Right lobe of liver (tissue), 6 donors: Measurements from ENCODE around the gene MMP17. TPM values are rescaled to one million over a fixed set of nuclear protein-coding genes. Genes with fewer than 3 reads are reported as not detected.

ENCODE experiments used
- ATAC-seq, 4 donors: fragments of 200-7000 bp; cut with Tn5 transposase; one replicate each; pipeline ENCODE4 v1.9.1; 2020; ENCODE audit warnings: mild to moderate bottlenecking in 4 of 4, moderate library complexity in 4 of 4
- DNase-seq, 3 donors: peaks; one replicate each; pipeline ENCODE4 v3.0.0-alpha.2; 2020
- H3K27ac ChIP-seq, 3 donors: fragments of 200-600 bp; one replicate each; pipeline ENCODE4 v1.8.0; 2022
- H3K27me3 ChIP-seq, 2 donors: fragments of 200-600 bp; one replicate each; pipeline ENCODE4 v1.8.0; 2022
- H3K36me3 ChIP-seq, 4 donors: fragments of 200-600 bp; sonication (generic) in 1 of 4; one replicate each; pipeline versions ENCODE4 v1.5.1 to v1.8.0; 2017 to 2022; ENCODE audit warnings: control low read depth in 1 of 4
- H3K4me1 ChIP-seq, 4 donors: fragments of 200-600 bp; sonication (generic) in 1 of 4; one replicate each; pipeline versions ENCODE4 v1.5.1 to v1.8.0; 2017 to 2022; ENCODE audit warnings: control low read depth in 1 of 4
- H3K4me3 ChIP-seq, 3 donors: fragments of 200-600 bp; one replicate each; pipeline ENCODE4 v1.8.0; 2022
- H3K9me3 ChIP-seq, 4 donors: fragments of 200-600 bp; sonication (generic) in 1 of 4; one replicate each; pipeline versions ENCODE4 v1.5.1 to v1.8.0; 2017 to 2022; ENCODE audit warnings: control low read depth in 1 of 4
- CTCF ChIP-seq, 4 donors: fragments of 200-600 bp in 3 of 4; fragments of 450-650 bp in 1 of 4; IDR thresholded peaks; one replicate each; pipeline versions ENCODE4 v1.5.1 to v1.8.0; 2016 to 2022; ENCODE audit warnings: antibody characterized with exemption in 4 of 4, mild to moderate bottlenecking in 2 of 4
- POLR2A ChIP-seq: fragments of 450-650 bp; IDR thresholded peaks from one replicate; pipeline ENCODE4 v1.6.1; 2017; ENCODE audit warnings: antibody characterized with exemption, mild to moderate bottlenecking
- WGBS: methylation state at CpG from one replicate; pipeline ENCODE4 v1.1.6; 2018; ENCODE audit warnings: low coverage, low lambda C conversion rate; ENCODE audit not compliant: insufficient coverage; ENCODE audit errors: missing lambda C conversion rate; 5-methylcytosine and 5-hydroxymethylcytosine counted together
- intact Hi-C, 2 donors: fragments of 100-400 bp; cut with DNase I; formaldehyde crosslinking; loops; one replicate each; pipeline versions ENCODE4 v1.11.2 to v1.14.1; 2022
- total RNA-seq, 6 experiments: library from RNA; depleted of rRNA in 2 of 6; stranded (reverse); fragments of >200 nt in 2 of 6; fragmentation: NEBNext Ultra II Directional in 3 of 6; extraction: Animal tissue kit (Norgen Biotek cat#: 25700) in 3 of 6; gene quantifications; one replicate each; pipeline versions ENCODE4 v1.1.0 to v1.2.4, GENCODE V29; 2016 to 2023
- donor health status: DM: no; HTN: yes; CAD: no.
- donor health status: DM: no; HTN: no; CAD: no.
- donor health status: DM: no; HTN: no; CAD: no.
- donor health status: DM: no; HTN: yes; CAD: no.
- donor health status: DM: no; HTN: yes; CAD: no.

MMP17 gene
- total RNA-seq, 6 experiments from 2014 or later: 0.58 to 3.9 (median 0.73) TPM

DNA sequence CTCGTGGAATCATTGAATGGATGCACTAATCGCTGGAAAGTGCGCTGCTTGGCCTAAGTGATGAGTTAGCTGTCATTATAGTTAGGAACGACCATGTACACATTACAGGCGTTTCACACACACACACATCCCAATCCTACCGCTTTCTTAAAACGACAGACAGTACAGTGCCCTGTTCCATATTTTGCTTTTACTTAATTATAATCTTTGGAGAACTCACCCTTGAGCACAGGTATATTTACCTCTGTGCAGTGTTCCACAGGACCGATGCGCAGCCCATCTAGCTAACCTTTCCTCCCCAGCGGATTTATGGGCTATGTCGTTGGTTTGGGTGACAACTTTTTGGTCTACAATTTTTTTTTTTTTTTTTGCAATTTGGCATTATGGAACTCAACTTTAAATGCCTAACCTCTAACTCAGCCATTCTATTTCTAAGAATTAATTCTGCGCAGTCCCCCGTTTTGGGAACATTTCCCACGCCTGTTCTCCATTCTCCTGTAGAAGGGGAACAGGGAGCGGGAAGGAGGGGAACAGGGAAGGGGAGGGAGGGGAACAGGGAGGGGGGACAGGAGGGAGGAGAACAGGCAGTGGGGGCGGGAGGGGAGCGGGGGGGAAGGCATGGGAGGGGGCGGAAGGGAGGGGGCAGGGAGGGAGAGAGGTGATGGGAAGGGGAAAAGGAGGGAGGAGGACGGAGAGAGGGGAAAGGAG, 65.6 kb downstream of the MMP17 start:
- Histone ChIP-seq H3K4me1 (peaks cover 0 to 11% (median 4%) of the 10 kb centered on the region in 4 donors), H3K9me3 (no peaks in the 10 kb centered on the region), H3K27ac (no peak overlapping the region), H3K27me3 (no peaks in the 10 kb centered on the region), H3K4me3 (no peak overlapping the region), H3K36me3 (no peaks in the 10 kb centered on the region)
- WGBS: 40% methylated on average over 17 of the region's 19 CpGs
- ATAC-seq: no peak
- DNase-seq: no peak
- intact Hi-C loops: no loop called here
- no peak for TF ChIP-seq POLR2A
- TF ChIP-seq CTCF (IDR thresholded peaks at IDR 0.05): no peak

DNA sequence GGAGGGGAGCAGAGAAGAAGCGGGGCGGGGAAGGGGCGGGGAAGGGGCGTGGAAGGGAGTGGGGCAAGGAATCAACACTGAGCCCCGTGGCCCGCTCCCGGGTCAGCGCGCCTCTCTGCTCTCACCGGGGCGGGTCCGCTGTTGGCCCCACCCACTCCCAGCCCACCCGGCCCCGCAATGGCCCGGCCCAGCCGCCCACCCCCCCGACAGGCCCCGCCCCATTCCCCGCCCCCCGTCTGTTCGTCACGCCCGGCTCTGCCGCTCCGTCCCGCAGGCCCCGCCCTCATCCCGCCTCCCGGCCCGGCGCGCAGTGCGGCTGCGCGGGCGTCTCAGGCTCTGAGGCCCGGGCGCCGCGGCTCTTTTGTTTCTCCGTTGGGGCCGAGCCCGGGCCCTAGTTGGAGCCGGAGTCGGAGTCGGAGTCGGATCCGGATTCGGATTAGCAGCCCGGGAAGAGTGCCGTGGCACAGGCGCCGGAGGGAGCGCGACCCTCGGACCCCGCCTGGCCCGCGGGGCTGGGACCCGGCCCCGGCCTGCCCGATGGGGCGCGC, 66.2 kb downstream of the MMP17 start, which contains the start of gene ULK1:
TSS of gene ULK1 (plus strand) at position 310 of the 548 bp plus-strand sequence. CDS start 380 bp downstream, outside the sequence.
- no peaks in the 10 kb centered on the region for H3K9me3 ChIP-seq
- no peaks in the 10 kb centered on the region for H3K36me3 ChIP-seq
- TF ChIP-seq POLR2A (peak; percentile 85), CTCF (IDR thresholded peaks at IDR 0.05) (no peak)
- H3K4me3 ChIP-seq: peak within 1 kb of the TSS; percentile 62 to 76 (median 67)
- ATAC-seq (peak; percentile 68 to 81 (median 73)), DNase-seq (peak; percentile 95 to 96 (median 95))
- peak within 1 kb of the TSS; percentile 95 to 100 (median 100) for H3K27ac ChIP-seq
- intact Hi-C loops: no loop called here
- peaks cover 0 to 11% (median 4%) of the 10 kb centered on the region in 4 donors for H3K4me1 ChIP-seq
- H3K27me3 ChIP-seq: no peaks in the 10 kb centered on the region
- 4% methylated on average over 5 of the region's 64 CpGs for WGBS

GRCh38 chr12:131894981-131895639, 66.9 kb downstream of the MMP17 start:
- peaks cover 0 to 11% (median 4%) of the 10 kb centered on the region in 4 donors for H3K4me1 ChIP-seq
- TF ChIP-seq POLR2A (no peak), CTCF (IDR thresholded peaks at IDR 0.05) (no peak)
- no peaks in the 10 kb centered on the region for H3K9me3 ChIP-seq
- peak overlapping the region; percentile 62 to 76 (median 67) for H3K4me3 ChIP-seq
- no peaks in the 10 kb centered on the region for H3K27me3 ChIP-seq
- under 1% methylated on average over 23 of the region's 54 CpGs for WGBS
- DNase-seq: peak in 1 of 3 donors; percentile 66
- peak overlapping the region; percentile 95 to 100 (median 100) for H3K27ac ChIP-seq
- no peak for ATAC-seq
- intact Hi-C loops: no loop called here
- no peaks in the 10 kb centered on the region for H3K36me3 ChIP-seq

GRCh38 chr12:131895640-131896079, 67.5 kb downstream of the MMP17 start:
- TF ChIP-seq POLR2A: no peak
- TF ChIP-seq CTCF (IDR thresholded peaks at IDR 0.05): no peak
- Histone ChIP-seq H3K27me3 (no peaks in the 10 kb centered on the region), H3K4me3 (peak overlapping the region; percentile 62 to 76 (median 67)), H3K27ac (peak overlapping the region; percentile 95 to 100 (median 100)), H3K36me3 (peaks cover 0 to 4% (median 0%) of the 10 kb centered on the region in 4 donors), H3K4me1 (peaks cover 0 to 11% (median 4%) of the 10 kb centered on the region in 4 donors), H3K9me3 (no peaks in the 10 kb centered on the region)
- intact Hi-C loops: no loop called here
- no peak for ATAC-seq
- WGBS: 0% methylated on average over 5 of the region's 12 CpGs
- DNase-seq: no peak
